Endodermal cell (in vitro differentiated cells): ENCODE results near the gene CAMTA1. TPM values are rescaled to one million over a fixed set of nuclear protein-coding genes. Genes with fewer than 3 reads are reported as not detected.
A peak's percentile ranks its signal among the peaks of the same experiment; 100 is the strongest.

ENCODE experiments used
- DNase-seq: peaks from one replicate; pipeline ENCODE4 v3.0.0-alpha.2; 2017
- H3K27ac ChIP-seq: 2 replicates; pipeline ENCODE4 v1.5.1; 2013; ENCODE audit warnings: mild to moderate bottlenecking, low read depth, low read length, moderate library complexity
- H3K27me3 ChIP-seq: 2 replicates; pipeline ENCODE4 v1.6.1; 2013; ENCODE audit warnings: mild to moderate bottlenecking, low read length, moderate library complexity; ENCODE audit not compliant: insufficient read depth, control insufficient read depth, poor library complexity, severe bottlenecking
- H3K36me3 ChIP-seq: 2 replicates; pipeline ENCODE4 v1.7.0; 2013; ENCODE audit warnings: mild to moderate bottlenecking, low read length, moderate library complexity; ENCODE audit not compliant: control insufficient read depth, insufficient read depth
- H3K4me1 ChIP-seq: one replicate; pipeline ENCODE4 v1.7.0; 2013; ENCODE audit warnings: low read length; ENCODE audit not compliant: control insufficient read depth, insufficient read depth
- H3K4me3 ChIP-seq: 2 replicates; pipeline ENCODE4 v1.5.1; 2013; ENCODE audit warnings: mild to moderate bottlenecking, low read length, moderate library complexity
- H3K9ac ChIP-seq: 2 replicates; pipeline ENCODE4 v1.6.1; 2013; ENCODE audit warnings: mild to moderate bottlenecking, low read length, moderate library complexity; ENCODE audit not compliant: poor library complexity, severe bottlenecking; ENCODE audit errors: extremely low read depth
- H3K9me3 ChIP-seq: 2 replicates; pipeline ENCODE4 v1.6.1; 2013; ENCODE audit warnings: mild to moderate bottlenecking, low read length, moderate library complexity; ENCODE audit not compliant: control insufficient read depth
- H3K27ac Mint-ChIP-seq: 2 replicates; pipeline ENCODE4 v1.8.0; 2020; ENCODE audit warnings: mixed read lengths
- H3K27me3 Mint-ChIP-seq: 2 replicates; pipeline ENCODE4 v1.8.0; 2021; ENCODE audit warnings: mild to moderate bottlenecking, mixed read lengths; ENCODE audit not compliant: insufficient read depth
- H3K36me3 Mint-ChIP-seq: 2 replicates; pipeline ENCODE4 v1.8.0; 2020; ENCODE audit warnings: low read depth, mixed read lengths
- H3K4me1 Mint-ChIP-seq: 2 replicates; pipeline ENCODE4 v1.8.0; 2020; ENCODE audit warnings: mixed read lengths
- H3K4me3 Mint-ChIP-seq: 2 replicates; pipeline ENCODE4 v1.8.0; 2020; ENCODE audit warnings: mild to moderate bottlenecking, moderate library complexity, mixed read lengths
- H3K9me3 Mint-ChIP-seq: 2 replicates; pipeline ENCODE4 v1.8.0; 2020; ENCODE audit warnings: mild to moderate bottlenecking, mixed read lengths
- WGBS, 2 experiments: methylation state at CpG; one replicate each; pipeline versions ENCODE4 v1.1.5 to v1.1.7; 2013; ENCODE audit warnings: missing lambda C conversion rate in 2 of 2, mixed read lengths in 1 of 2; ENCODE audit not compliant: insufficient coverage in 1 of 2, insufficient read length in 1 of 2; 5-methylcytosine and 5-hydroxymethylcytosine counted together
- total RNA-seq, 2 donors: library from RNA; stranded (reverse); fragmentation: NEBNext Ultra II Directional in 1 of 2; extraction: Animal tissue kit (Norgen Biotek cat#: 25700) in 1 of 2; gene quantifications; 2 replicates in 1 of 2; 3 replicates in 1 of 2; pipeline ENCODE4 v1.2.1, GENCODE V29; 2021
- TF ChIP-seq, protein P1 (sequence below): fragments of 200-600 bp; sonication (generic); conservative IDR thresholded peaks from 2 replicates; pipeline ENCODE4 v1.5.0; 2021; ENCODE audit warnings: antibody characterized with exemption, mild to moderate bottlenecking

The CAMTA1 gene
- total RNA-seq, 2 donors from 2014 or later: 123 to 137 TPM

DNA sequence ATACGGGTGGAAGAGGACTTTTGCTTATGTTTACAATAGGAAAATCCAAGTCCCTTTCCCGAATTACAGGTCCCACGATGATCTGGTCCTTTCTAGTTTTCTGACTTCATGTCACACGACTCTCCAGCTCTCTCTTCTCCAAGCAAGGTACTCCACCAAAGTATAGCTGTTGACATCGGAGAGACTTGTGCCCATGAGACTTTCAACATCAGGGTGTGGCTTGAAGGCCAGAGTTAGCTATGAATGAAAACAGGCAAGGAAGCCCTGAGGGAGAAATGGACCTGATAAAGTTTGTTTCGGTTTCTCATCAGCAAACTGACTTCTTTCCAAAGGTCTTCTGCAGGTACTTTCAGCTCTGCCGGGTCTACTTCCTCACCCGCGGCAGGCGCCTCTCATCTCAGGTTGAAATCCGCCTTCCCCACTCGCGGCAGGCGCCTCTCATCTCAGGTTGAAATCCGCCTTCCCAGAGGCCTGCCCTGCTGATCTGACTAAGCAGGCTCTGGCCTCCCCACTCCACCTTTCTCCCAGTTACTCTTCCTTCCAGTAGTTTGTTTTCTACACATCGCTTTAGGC, 996.8 kb downstream of the CAMTA1 start:
- 90 to 94% methylated on average over 13 to 16 of the region's 16 CpGs for WGBS, 2 experiments
- peaks cover 46% of the 10 kb centered on the region for H3K36me3 ChIP-seq
- peaks cover 11% of the 10 kb centered on the region for H3K27me3 Mint-ChIP-seq
- H3K9ac ChIP-seq: no peak overlapping the region
- H3K27ac ChIP-seq: no peak overlapping the region
- TF ChIP-seq, protein P1, sequence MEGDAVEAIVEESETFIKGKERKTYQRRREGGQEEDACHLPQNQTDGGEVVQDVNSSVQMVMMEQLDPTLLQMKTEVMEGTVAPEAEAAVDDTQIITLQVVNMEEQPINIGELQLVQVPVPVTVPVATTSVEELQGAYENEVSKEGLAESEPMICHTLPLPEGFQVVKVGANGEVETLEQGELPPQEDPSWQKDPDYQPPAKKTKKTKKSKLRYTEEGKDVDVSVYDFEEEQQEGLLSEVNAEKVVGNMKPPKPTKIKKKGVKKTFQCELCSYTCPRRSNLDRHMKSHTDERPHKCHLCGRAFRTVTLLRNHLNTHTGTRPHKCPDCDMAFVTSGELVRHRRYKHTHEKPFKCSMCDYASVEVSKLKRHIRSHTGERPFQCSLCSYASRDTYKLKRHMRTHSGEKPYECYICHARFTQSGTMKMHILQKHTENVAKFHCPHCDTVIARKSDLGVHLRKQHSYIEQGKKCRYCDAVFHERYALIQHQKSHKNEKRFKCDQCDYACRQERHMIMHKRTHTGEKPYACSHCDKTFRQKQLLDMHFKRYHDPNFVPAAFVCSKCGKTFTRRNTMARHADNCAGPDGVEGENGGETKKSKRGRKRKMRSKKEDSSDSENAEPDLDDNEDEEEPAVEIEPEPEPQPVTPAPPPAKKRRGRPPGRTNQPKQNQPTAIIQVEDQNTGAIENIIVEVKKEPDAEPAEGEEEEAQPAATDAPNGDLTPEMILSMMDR: no peak
- no peak overlapping the region for H3K27ac Mint-ChIP-seq
- H3K9me3 Mint-ChIP-seq: peaks cover 11% of the 10 kb centered on the region
- peaks cover 54% of the 10 kb centered on the region for H3K36me3 Mint-ChIP-seq
- H3K9me3 ChIP-seq: peaks cover 7% of the 10 kb centered on the region
- no peaks in the 10 kb centered on the region for H3K27me3 ChIP-seq
- no peak overlapping the region for H3K4me3 ChIP-seq
- no peaks in the 10 kb centered on the region for H3K4me1 ChIP-seq
- no peaks in the 10 kb centered on the region for H3K4me1 Mint-ChIP-seq
- no peak for DNase-seq
- peak overlapping the region; percentile 64 for H3K4me3 Mint-ChIP-seq

DNA sequence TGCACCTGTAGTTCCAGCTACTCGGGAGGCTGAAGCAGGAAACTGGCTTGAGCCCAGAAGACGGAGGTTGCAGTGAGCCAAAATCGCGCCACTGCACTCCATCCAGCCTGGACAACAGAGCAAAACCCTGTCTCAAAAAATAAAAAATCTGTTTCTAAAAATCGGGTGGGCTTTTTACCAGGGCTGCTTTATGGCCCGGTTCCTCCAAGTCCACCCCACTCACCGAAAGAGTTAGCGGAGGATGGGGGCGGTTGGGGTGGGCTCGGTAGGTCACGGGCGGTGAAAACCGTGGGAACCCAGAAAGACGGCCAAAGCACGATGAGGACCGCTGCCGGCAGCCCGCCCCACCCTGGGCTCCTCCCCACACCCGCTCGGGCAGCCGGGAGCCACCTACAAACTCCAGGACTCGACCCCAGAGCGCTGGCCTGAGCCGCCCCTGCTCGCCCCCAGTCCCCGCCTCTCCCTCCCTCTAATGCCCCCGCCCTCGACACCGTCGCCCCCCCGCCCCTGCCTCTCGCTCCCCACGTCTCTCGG, 998.0 kb downstream of the CAMTA1 start:
- Mint-ChIP-seq H3K4me3 (peak overlapping the region; percentile 64), H3K27ac (peak overlapping the region; percentile 39), H3K4me1 (no peaks in the 10 kb centered on the region), H3K27me3 (peaks cover 11% of the 10 kb centered on the region), H3K9me3 (peaks cover 11% of the 10 kb centered on the region), H3K36me3 (peaks cover 45% of the 10 kb centered on the region)
- Histone ChIP-seq H3K9ac (peak overlapping the region; percentile 11), H3K27ac (no peak overlapping the region), H3K27me3 (no peaks in the 10 kb centered on the region), H3K4me1 (no peaks in the 10 kb centered on the region), H3K9me3 (peaks cover 7% of the 10 kb centered on the region), H3K4me3 (peak overlapping the region; percentile 78), H3K36me3 (peaks cover 34% of the 10 kb centered on the region)
- DNase-seq: peak; percentile 91
- TF ChIP-seq, protein P1: no peak
- 13 to 67% methylated on average over 5 to 26 of the region's 34 CpGs for WGBS, 2 experiments

DNA sequence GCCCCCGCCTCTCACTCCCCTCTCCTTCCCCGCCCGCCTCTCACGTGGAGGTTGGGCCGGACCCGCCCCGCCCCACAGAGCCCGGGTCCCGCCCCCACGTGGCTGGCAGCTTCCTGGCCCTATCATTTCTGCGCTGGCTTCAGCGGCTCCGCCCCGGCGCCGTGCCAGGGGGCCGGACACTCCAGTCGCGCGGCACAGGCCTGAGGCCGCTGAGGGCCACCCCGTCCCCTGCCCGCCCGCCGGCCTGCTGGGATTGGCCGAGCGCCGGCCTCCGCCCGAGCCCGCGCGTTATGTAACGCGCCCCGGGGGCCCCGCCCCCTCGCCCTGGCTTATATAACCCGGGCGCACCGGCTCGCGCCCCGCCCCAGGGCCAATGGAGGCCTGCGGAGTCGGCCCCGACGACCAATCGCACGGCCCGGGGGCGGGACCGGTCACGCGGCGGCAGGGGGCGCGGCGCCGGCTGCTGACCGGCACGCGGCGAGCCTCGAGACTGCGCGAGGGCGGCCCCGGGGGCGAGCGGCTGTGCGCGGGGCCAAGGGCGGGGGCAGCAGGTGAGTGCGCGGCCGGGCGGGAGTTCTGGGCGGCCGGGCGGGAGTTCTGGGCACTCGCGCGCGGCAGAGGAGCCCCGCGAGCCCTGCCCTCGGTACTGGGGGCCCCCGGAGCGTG, 998.7 kb downstream of the CAMTA1 start, which contains the start of gene PER3:
PER3 (plus strand) TSS at position 466 of the 666 bp plus-strand sequence. CDS start 587 bp downstream, outside the sequence.
- TF ChIP-seq, protein P1: no peak
- no peaks in the 10 kb centered on the region for H3K4me1 ChIP-seq
- H3K36me3 ChIP-seq: peaks cover 28% of the 10 kb centered on the region
- H3K9me3 ChIP-seq: peaks cover 12% of the 10 kb centered on the region
- H3K4me1 Mint-ChIP-seq: no peaks in the 10 kb centered on the region
- H3K9ac ChIP-seq: peak within 1 kb of the TSS; percentile 11
- WGBS, 2 experiments: 0 to 1% methylated on average over 9 to 90 of the region's 90 CpGs
- peak within 1 kb of the TSS; percentile 78 for H3K4me3 ChIP-seq
- H3K27ac Mint-ChIP-seq: peak within 1 kb of the TSS; percentile 39
- H3K27me3 ChIP-seq: no peaks in the 10 kb centered on the region
- H3K27me3 Mint-ChIP-seq: peaks cover 11% of the 10 kb centered on the region
- peaks cover 47% of the 10 kb centered on the region for H3K36me3 Mint-ChIP-seq
- DNase-seq: peak; percentile 99
- H3K9me3 Mint-ChIP-seq: peaks cover 11% of the 10 kb centered on the region
- no peak within 1 kb of the TSS for H3K27ac ChIP-seq
- peak within 1 kb of the TSS; percentile 64 for H3K4me3 Mint-ChIP-seq
